ENCODE results near the gene TADA2B. TPM values are rescaled to one million over a fixed set of nuclear protein-coding genes. Genes with fewer than 3 reads are reported as not detected.

TADA2B gene
- total RNA-seq, 2 donors from 2014 or later, result 34.5 to 41.2 TPM

GRCh38 chr4:7001271-7001670 lies 41.9 kb upstream of the TADA2B start:
- TF ChIP-seq CTCF (IDR thresholded peaks at IDR 0.05) (no peak), POLR2AphosphoS5 (IDR thresholded peaks at IDR 0.05) (no peak), POLR2A (IDR thresholded peaks at IDR 0.05) (no peak)
- Histone ChIP-seq H3K27ac (no peak overlapping the region), H3K4me1 (replicated peaks) (no peaks in the 10 kb centered on the region), H3K27me3 (replicated peaks; ENCODE audit: insufficient read depth) (no peaks in the 10 kb centered on the region), H3K9me3 (no peaks in the 10 kb centered on the region), H3K4me3 (no peak overlapping the region), H3K36me3 (peaks cover 9 to 13% of the 10 kb centered on the region in 2 donors)
- intact Hi-C loops (cut with DNase I), result no loop called here
- 98% methylated on average over 7 of the region's 7 CpGs for WGBS
- no peak for DNase-seq (ENCODE audit: low spot score)

GRCh38 chr4:7002336-7002735 lies 40.8 kb upstream of the TADA2B start:
- WGBS, result 51% methylated on average over 7 of the region's 7 CpGs
- Histone ChIP-seq H3K27ac (no peak overlapping the region), H3K4me1 (replicated peaks) (no peaks in the 10 kb centered on the region), H3K36me3 (peaks cover 9 to 13% of the 10 kb centered on the region in 2 donors), H3K27me3 (replicated peaks; ENCODE audit: insufficient read depth) (no peaks in the 10 kb centered on the region), H3K9me3 (no peaks in the 10 kb centered on the region), H3K4me3 (no peak overlapping the region)
- TF ChIP-seq POLR2AphosphoS5 (IDR thresholded peaks at IDR 0.05) (no peak), CTCF (IDR thresholded peaks at IDR 0.05) (no peak), POLR2A (IDR thresholded peaks at IDR 0.05) (no peak)
- DNase-seq (ENCODE audit: low spot score), result no peak
- intact Hi-C loops (cut with DNase I), result no loop called here

- TF ChIP-seq POLR2AphosphoS5 (IDR thresholded peaks at IDR 0.05) (no peak), POLR2A (IDR thresholded peaks at IDR 0.05) (no peak), CTCF (IDR thresholded peaks at IDR 0.05) (no peak)
- no peak for DNase-seq (ENCODE audit: low spot score)
- Histone ChIP-seq H3K36me3 (peaks cover 9 to 13% of the 10 kb centered on the region in 2 donors), H3K4me3 (no peak overlapping the region), H3K4me1 (replicated peaks) (no peaks in the 10 kb centered on the region), H3K27ac (no peak overlapping the region), H3K9me3 (no peaks in the 10 kb centered on the region), H3K27me3 (replicated peaks; ENCODE audit: insufficient read depth) (no peaks in the 10 kb centered on the region)
- WGBS, result 79% methylated on average over 11 of the region's 11 CpGs
- intact Hi-C loops (cut with DNase I), result no loop called here
Measured at GRCh38 chr4:7003176-7003878, 39.8 kb upstream of the TADA2B start.

GRCh38 chr4:7003879-7004240 lies 39.3 kb upstream of the TADA2B start:
- Histone ChIP-seq H3K27ac (no peak overlapping the region), H3K4me1 (replicated peaks) (no peaks in the 10 kb centered on the region), H3K36me3 (peaks cover 9 to 13% of the 10 kb centered on the region in 2 donors), H3K9me3 (no peaks in the 10 kb centered on the region), H3K4me3 (no peak overlapping the region), H3K27me3 (replicated peaks; ENCODE audit: insufficient read depth) (no peaks in the 10 kb centered on the region)
- no peak for DNase-seq (ENCODE audit: low spot score)
- intact Hi-C loops (cut with DNase I), result no loop called here
- TF ChIP-seq POLR2AphosphoS5 (IDR thresholded peaks at IDR 0.05) (no peak), CTCF (IDR thresholded peaks at IDR 0.05) (no peak), POLR2A (IDR thresholded peaks at IDR 0.05) (no peak)
- 68% methylated on average over 8 of the region's 8 CpGs for WGBS

- Histone ChIP-seq H3K4me3 (no peak overlapping the region), H3K36me3 (peaks cover 9 to 13% of the 10 kb centered on the region in 2 donors), H3K9me3 (no peaks in the 10 kb centered on the region), H3K27me3 (replicated peaks; ENCODE audit: insufficient read depth) (no peaks in the 10 kb centered on the region), H3K4me1 (replicated peaks) (no peaks in the 10 kb centered on the region), H3K27ac (no peak overlapping the region)
- no peak for DNase-seq (ENCODE audit: low spot score)
- intact Hi-C loops (cut with DNase I), result no loop called here
- no peak for TF ChIP-seq CTCF (IDR thresholded peaks at IDR 0.05)
- no peak for TF ChIP-seq POLR2AphosphoS5 (IDR thresholded peaks at IDR 0.05)
- WGBS, result 60% methylated on average over 4 of the region's 4 CpGs
Measured at GRCh38 chr4:7004331-7004730, 38.8 kb upstream of the TADA2B start.
